H1 (cell line): ENCODE data around the gene DLX4. TPM values are rescaled to one million over a fixed set of nuclear protein-coding genes. Genes with fewer than 3 reads are reported as not detected.

Source experiments
- BRCA1 ChIP-seq: IDR thresholded peaks from 2 replicates; pipeline ENCODE4 v1.6.1; 2012; ENCODE audit warnings: low read depth, low read length, improper control_type of control experiment
- CBX5 ChIP-seq: fragments of 300-800, 300-1000 bp; sonication (generic); IDR thresholded peaks from 2 replicates; pipeline ENCODE4 v1.7.1; 2016; ENCODE audit warnings: antibody characterized with exemption, low read length, low read depth
- CHD7 ChIP-seq: fragments of 300-600 bp; sonication (generic); IDR thresholded peaks from 2 replicates; pipeline ENCODE4 v1.7.1; 2012; ENCODE audit warnings: low read length, moderate library complexity, mild to moderate bottlenecking, inconsistent platforms; ENCODE audit not compliant: insufficient replicate concordance
- EGR1 ChIP-seq: IDR thresholded peaks from 2 replicates; pipeline ENCODE4 v1.6.1; 2011; ENCODE audit warnings: low read depth, low read length, borderline replicate concordance
- EP300 ChIP-seq, 2 experiments: IDR thresholded peaks; 1 replicate in 1 of 2; 2 replicates in 1 of 2; pipeline ENCODE4 v1.6.1; 2011 to 2012; ENCODE audit warnings: low read depth in 2 of 2, low read length in 2 of 2, mild to moderate bottlenecking in 2 of 2, borderline replicate concordance in 1 of 2, inconsistent platforms in 1 of 2, moderate library complexity in 1 of 2
- FOSL1 ChIP-seq: IDR thresholded peaks from 2 replicates; pipeline ENCODE4 v1.6.1; 2011; ENCODE audit warnings: mild to moderate bottlenecking, low read depth, low read length, moderate library complexity; ENCODE audit not compliant: insufficient read depth
- RFX5 ChIP-seq: IDR thresholded peaks from 2 replicates; pipeline ENCODE4 v1.6.1; 2011; ENCODE audit warnings: low read depth, low read length, improper control_type of control experiment, borderline replicate concordance
- SIN3A ChIP-seq, 2 experiments: IDR thresholded peaks in 1 of 2; conservative IDR thresholded peaks in 1 of 2; 2 replicates each; pipeline ENCODE4 v1.6.1; 2011 to 2012; ENCODE audit warnings: low read length in 2 of 2, improper control_type of control experiment in 1 of 2, low read depth in 1 of 2, mild to moderate bottlenecking in 1 of 2
- SUZ12 ChIP-seq: fragments of 200-600 bp; sonication (generic); IDR thresholded peaks from 2 replicates; pipeline ENCODE4 v1.6.1; 2012; ENCODE audit warnings: mild to moderate bottlenecking, inconsistent platforms, low read length, moderate library complexity, mixed read lengths
- polyA plus RNA-seq, 7 experiments: library from polyadenylated mRNA; depleted of rRNA in 3 of 7; stranded (reverse) in 5 of 7; unstranded in 2 of 7; fragments of >200 nt in 5 of 7; fragments of 200-250 nt in 2 of 7; gene quantifications; 1 replicate in 5 of 7; 2 replicates in 1 of 7; 4 replicates in 1 of 7; pipeline versions ENCODE4 v1.2.1 to v1.2.3, GENCODE V29; 2011 to 2013; ENCODE audit warnings: missing spikeins in 2 of 7, mixed read lengths in 2 of 7
- total RNA-seq: library from RNA; stranded (reverse); fragmentation: NEBNext Ultra II Directional; extraction: Animal tissue kit (Norgen Biotek cat#: 25700); gene quantifications from 2 replicates; pipeline ENCODE4 v1.2.1, GENCODE V29; 2021

The DLX4 gene
- total and polyA plus RNA-seq, 2 of the 8 experiments (the other 6 are each of a cell fraction or from before 2014, with no cell fraction given): 0.67 to 0.80 TPM

GRCh38 chr17:49968405-49969133, 421 bp upstream of the DLX4 start (continued):
- TF ChIP-seq FOSL1 (no peak), BRCA1 (no peak), EP300 (IDR thresholded peaks at IDR 0.05; ENCODE audit: borderline replicate concordance in 1 of 2, low read depth in 2 of 2, low read length in 2 of 2) (no peak), CBX5 (no peak), RFX5 (no peak), SUZ12 (peak; percentile 8; the same call in 1 of the 2 replicates), CHD7 (no peak), EGR1 (peak; percentile 12; the same call in 1 of the 2 replicates), SIN3A (conservative IDR thresholded peaks at IDR 0.05 in 1 of 2, IDR thresholded peaks at IDR 0.05 in 1 of 2; ENCODE audit: low read depth in 1 of 2, low read length in 2 of 2) (0 out of 4 replicates have a peak, but pooled peaks of 1 of the 2 experiments have one; percentile 15)
